GM19043 (cell line): ENCODE data around the gene NGFR.
"Not testable (repeated sequence)": the region's sequence is repeated elsewhere in the genome, so short reads cannot be mapped to it uniquely, and the experiment has no call there.

ENCODE experiments used
- ATAC-seq: cut with Tn5 transposase; IDR thresholded peaks from one replicate; pipeline ENCODE4 v1.9.1; 2021; ENCODE audit warnings: low read depth; ENCODE audit not compliant: unreplicated experiment

The NGFR gene

GRCh38 chr17:49494399-49494985 is 601 bp upstream of the NGFR start:
- ATAC-seq: no peak

GRCh38 chr17:49495842-49496182 is 719 bp downstream of the NGFR start:
- ATAC-seq: no peak

GRCh38 chr17:49496183-49496866 is 1.2 kb downstream of the NGFR start:
- no peak for ATAC-seq

- ATAC-seq: no peak
Measured at GRCh38 chr17:49496867-49497147, 1.7 kb downstream of the NGFR start.

GRCh38 chr17:49497148-49498028 is 2.3 kb downstream of the NGFR start:
- no peak for ATAC-seq

GRCh38 chr17:49498029-49498615 is 3.0 kb downstream of the NGFR start:
- ATAC-seq: no peak

GRCh38 chr17:49501496-49501895 is 6.4 kb downstream of the NGFR start:
- no peak for ATAC-seq

GRCh38 chr17:49502254-49502653 is 7.2 kb downstream of the NGFR start:
- no peak for ATAC-seq

GRCh38 chr17:49502680-49503079 is 7.6 kb downstream of the NGFR start:
- ATAC-seq: not testable (repeated sequence)

GRCh38 chr17:49504369-49504768 is 9.3 kb downstream of the NGFR start:
- no peak for ATAC-seq

GRCh38 chr17:49505854-49506253 is 10.8 kb downstream of the NGFR start:
- ATAC-seq: no peak

GRCh38 chr17:49506282-49506681 is 11.2 kb downstream of the NGFR start:
- ATAC-seq: no peak

- ATAC-seq: no peak
Measured at GRCh38 chr17:49508061-49508865, 13.2 kb downstream of the NGFR start.

GRCh38 chr17:49508866-49509587 is 13.9 kb downstream of the NGFR start:
- no peak for ATAC-seq

GRCh38 chr17:49509588-49509917 is 14.5 kb downstream of the NGFR start:
- ATAC-seq: no peak

GRCh38 chr17:49510059-49510719 is 15.1 kb downstream of the NGFR start:
- no peak for ATAC-seq

GRCh38 chr17:49510720-49511110 is 15.6 kb downstream of the NGFR start:
- no peak for ATAC-seq

- no peak for ATAC-seq
Measured at GRCh38 chr17:49511810-49512209, 16.7 kb downstream of the NGFR start.

- no peak for ATAC-seq
Measured at GRCh38 chr17:49512296-49513043, 17.4 kb downstream of the NGFR start.
